GM21619 (cell line): ENCODE measurements around the gene ZC3H12C.
"Not testable (repeated sequence)": the region's sequence is repeated elsewhere in the genome, so short reads cannot be mapped to it uniquely, and the experiment has no call there.

Experiments
- ATAC-seq: cut with Tn5 transposase; IDR thresholded peaks from one replicate; pipeline ENCODE4 v1.9.1; 2021; ENCODE audit not compliant: unreplicated experiment

ZC3H12C gene

GRCh38 chr11:110176366-110177085, 83.3 kb downstream of the ZC3H12C start:
- ATAC-seq: no peak

GRCh38 chr11:110177086-110177456, 83.9 kb downstream of the ZC3H12C start:
- ATAC-seq: no peak

DNA sequence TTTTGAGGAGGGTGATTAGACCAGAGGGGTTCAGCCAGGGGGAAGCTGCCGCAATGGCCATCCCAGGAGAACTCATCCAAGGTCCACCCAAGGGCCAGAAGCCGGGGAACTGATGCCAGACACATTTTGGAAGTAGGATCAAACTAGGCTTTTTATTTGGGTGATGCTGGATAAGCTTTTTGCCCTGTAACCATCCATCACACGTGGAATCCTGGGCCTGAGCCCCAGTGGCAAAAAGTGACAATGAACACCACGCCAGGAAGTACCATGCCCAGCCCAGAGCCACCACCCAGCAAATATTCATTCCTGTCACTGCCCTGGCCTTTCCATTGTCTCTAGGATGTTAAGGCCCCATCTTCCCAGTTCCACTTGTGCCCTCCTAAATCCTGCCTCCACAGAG, 85.9 kb downstream of the ZC3H12C start:
- ATAC-seq: no peak

DNA sequence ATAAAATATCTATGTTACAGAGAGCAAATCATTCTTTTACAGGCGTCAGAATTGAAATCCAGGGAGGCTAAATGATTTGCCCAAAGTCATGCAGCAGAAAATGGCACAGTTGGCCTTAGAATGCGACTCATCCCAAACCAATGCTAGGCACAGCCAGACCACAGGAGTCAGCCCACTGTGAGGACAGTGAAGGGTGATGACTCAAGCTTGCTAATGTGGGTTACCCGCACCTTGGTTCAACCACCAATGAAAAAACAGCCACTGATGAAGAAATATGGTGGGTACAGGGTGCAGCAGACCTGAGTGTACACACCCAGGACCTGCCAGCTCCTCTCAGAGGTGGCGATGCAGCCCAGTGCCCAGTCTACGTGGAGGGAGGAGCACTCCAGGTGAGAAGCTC, 89.7 kb downstream of the ZC3H12C start:
- ATAC-seq: no peak

- ATAC-seq: no peak
These were observed 91.3 kb downstream of the ZC3H12C start for GRCh38 chr11:110184456-110184855.

DNA sequence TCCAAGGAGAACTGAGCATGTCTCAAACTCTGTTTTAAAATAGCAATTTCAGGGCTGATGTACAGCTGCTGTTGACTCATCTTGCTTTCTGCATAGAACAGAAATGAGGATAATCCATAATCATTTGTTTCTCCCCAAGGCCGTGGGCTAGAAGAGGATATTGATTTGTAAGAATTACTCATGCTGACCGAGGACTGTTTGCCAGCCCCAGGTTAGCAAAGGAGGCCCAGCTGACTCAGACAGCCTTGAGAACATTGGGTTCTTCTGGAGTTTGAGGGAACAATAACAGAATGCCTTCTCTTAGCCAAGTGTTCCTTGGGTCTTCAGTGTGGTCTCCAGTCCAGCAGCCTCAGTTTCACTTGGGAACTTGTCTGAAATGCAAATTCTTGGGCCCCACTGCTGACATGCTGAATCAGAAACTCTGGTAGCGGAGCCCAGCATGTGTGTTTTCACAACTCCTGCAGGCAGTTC, 92.0 kb downstream of the ZC3H12C start:
- no peak for ATAC-seq

GRCh38 chr11:110185599-110185998, 92.4 kb downstream of the ZC3H12C start:
- ATAC-seq: no peak

GRCh38 chr11:110186456-110186855, 93.3 kb downstream of the ZC3H12C start:
- no peak for ATAC-seq

GRCh38 chr11:110186867-110187266, 93.7 kb downstream of the ZC3H12C start:
- ATAC-seq: no peak

DNA sequence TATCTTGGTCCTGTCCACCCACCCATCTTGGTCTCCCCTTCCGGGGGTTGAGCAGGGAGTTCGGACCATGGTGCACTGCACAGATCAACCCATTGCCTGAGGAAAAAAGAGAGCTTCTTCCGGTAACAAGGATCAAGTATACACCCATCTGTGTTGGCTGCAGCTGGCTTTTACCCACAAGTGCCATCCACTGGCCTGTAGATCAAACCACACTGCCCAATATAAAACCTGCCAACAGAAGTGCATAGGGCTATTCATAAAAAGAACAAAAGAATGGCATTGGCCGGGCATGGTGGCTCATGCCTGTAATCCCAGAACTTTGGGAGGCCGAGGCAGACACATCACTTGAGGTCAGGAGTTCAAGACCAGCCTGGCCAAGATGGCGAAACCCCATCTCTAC, 94.5 kb downstream of the ZC3H12C start:
- ATAC-seq: no peak

DNA sequence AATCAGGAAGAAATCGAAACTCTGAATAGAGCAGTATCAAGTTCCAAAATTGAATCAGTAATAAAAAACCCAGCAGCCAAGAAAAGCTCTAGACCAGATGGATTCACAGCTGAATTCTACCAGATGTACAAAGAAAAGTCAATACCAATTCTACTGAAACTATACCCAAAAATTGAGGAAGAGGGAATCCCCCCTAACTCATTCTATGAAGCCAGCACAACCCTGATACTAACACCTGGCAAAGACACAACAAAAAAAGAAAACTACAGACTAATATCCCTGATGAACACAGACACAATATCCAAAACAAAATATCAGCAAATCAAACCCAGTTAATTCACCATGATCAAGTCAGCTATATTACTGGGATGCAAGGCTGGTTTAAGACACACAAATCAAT, 97.7 kb downstream of the ZC3H12C start:
- no peak for ATAC-seq

- peak; percentile 88 for ATAC-seq
These were observed 99.6 kb downstream of the ZC3H12C start for GRCh38 chr11:110192604-110193282.

DNA sequence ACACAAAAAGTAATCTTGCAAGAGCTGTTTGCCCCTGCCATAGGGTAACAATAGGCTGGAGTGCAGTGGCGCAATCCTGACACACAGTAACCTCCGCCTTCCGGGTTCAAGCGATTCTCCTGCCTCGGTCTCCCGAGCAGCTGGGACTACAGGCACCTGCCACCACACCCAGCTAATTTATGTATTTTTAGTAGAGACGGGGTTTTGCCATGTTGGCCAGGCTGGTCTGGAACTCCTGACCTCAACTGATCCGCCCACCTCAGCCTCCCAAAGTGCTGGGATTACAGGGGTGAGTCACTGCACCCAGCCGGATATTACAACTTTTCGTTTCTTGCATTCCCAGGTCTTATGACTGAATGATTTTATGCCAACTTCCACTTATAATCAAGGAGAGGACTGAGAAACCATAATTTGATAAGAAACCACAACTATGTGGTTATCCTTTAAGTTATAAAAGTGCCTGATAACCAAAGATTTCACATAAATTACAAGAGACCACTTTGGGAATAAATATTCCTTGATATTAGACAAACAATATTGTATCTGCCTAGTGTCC, 101.1 kb downstream of the ZC3H12C start:
- ATAC-seq: not testable (repeated sequence)

DNA sequence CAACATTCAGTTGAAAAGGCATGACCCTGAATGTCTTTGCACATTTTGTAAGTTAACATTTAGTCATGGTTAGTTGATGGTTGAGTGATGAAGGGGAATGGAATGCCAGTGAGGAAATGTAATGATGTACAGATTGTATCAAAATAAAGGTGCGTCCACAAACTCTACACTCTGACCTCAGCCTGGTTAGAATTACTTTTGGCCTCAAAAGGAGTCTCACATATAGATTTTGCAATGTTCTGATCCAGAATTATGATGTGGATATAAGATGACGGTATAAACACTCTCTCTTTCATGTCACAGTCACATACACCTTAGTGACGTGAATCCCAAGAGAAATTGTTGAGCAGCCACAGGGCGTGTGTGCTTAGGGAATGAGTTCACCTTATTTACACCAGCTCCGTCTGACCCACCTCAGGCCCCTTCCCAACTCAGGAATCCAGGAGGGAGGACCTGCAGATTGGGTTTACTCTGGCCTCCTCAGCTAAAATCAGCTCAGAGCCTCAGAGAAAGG, 103.1 kb downstream of the ZC3H12C start:
- ATAC-seq: no peak

- no peak for ATAC-seq
These were observed 103.8 kb downstream of the ZC3H12C start for GRCh38 chr11:110196884-110197420.

- no peak for ATAC-seq
These were observed 105.0 kb downstream of the ZC3H12C start for GRCh38 chr11:110198031-110198729.

DNA sequence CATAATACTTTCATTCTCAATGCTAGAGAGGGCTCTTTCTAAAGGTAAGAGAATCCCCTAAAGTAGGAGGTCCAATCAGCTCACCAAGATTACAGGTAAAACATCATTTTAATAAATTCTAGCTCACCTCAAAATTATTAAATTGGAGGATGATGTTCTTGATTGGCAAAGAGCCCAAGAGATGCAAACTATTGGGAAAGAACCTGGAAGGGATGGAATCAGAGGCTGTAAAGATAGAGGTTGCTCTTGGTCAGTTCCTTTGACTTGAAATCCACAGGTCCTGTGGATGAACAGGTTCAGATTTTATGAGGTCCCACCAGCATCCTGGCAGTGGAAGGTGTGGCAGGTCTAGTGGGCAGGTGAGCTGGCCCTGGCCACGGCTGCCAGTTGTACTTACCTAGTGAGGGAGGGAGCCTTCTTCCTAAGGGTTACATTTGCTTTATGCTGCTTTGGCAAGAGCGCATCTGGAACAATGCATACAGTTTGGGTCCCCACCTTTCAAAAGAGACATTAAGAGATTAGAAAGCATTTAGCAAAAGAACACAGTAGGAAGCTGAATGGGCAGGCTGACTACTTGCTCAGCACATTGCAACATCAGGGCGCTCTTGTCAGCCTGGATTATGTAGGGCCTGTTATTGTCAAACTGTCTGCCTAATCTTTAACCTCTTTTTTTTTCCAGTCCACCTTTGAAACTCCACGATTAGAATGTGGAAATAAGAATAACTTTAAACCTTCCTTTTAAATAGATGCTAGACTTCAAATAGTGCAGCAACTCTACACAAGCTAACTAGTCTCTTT, 106.2 kb downstream of the ZC3H12C start:
- ATAC-seq: no peak

DNA sequence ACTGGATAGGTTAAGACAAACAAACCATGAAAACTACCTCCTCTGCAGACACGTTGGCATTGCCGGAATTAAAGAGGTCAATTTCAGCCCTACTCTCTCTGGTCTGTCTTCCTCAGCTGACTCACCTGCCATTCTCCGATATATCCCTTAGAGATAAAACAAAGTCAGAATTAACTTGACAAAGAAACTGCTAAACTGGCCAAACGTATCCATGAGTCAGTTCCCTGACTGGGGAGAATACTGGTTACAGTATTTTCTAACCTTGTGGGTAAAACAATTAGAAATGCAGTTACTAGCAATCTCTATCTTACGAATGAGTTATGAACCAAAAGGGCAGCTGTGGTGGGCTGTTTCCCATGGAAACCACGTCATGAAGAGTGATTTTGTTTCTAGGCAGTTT, 107.0 kb downstream of the ZC3H12C start:
- ATAC-seq: no peak

GRCh38 chr11:110200836-110201235, 107.6 kb downstream of the ZC3H12C start:
- ATAC-seq: no peak

GRCh38 chr11:110207123-110207522, 113.9 kb downstream of the ZC3H12C start:
- no peak for ATAC-seq
